Skeletal muscle cell (primary cell): Measurements from ENCODE around the gene PRR30.
"Not testable (repeated sequence)": the region's sequence is repeated elsewhere in the genome, so short reads cannot be mapped to it uniquely, and the experiment has no call there.

Source experiments
- DNase-seq: peaks from one replicate; pipeline ENCODE4 v3.0.0-alpha.2; 2010; ENCODE audit warnings: low read depth
- H3K4me3 ChIP-seq: 2 replicates; pipeline ENCODE4 v1.5.1; 2011; ENCODE audit warnings: low read depth, mild to moderate bottlenecking, control low read depth, low read length, moderate library complexity

Gene PRR30

GRCh38 chr2:27133195-27133875 lies 5.9 kb downstream of the PRR30 start:
- DNase-seq: no peak
- H3K4me3 ChIP-seq: peak overlapping the region; percentile 82

- no peak overlapping the region for H3K4me3 ChIP-seq
These were observed 7.8 kb downstream of the PRR30 start for GRCh38 chr2:27131429-27131828.

GRCh38 chr2:27130396-27130795 lies 8.8 kb downstream of the PRR30 start:
- H3K4me3 ChIP-seq: no peak overlapping the region
- DNase-seq: no peak

More at GRCh38 chr2:27131429-27131828, 7.8 kb downstream of the PRR30 start:
- no peak for DNase-seq

GRCh38 chr2:27128668-27129571 lies 10.3 kb downstream of the PRR30 start:
- H3K4me3 ChIP-seq: no peak overlapping the region
- no peak for DNase-seq

GRCh38 chr2:27127883-27128667 lies 11.1 kb downstream of the PRR30 start:
- no peak for DNase-seq
- no peak overlapping the region for H3K4me3 ChIP-seq

GRCh38 chr2:27126252-27126710 lies 12.9 kb downstream of the PRR30 start:
- no peak for DNase-seq
- no peak overlapping the region for H3K4me3 ChIP-seq

GRCh38 chr2:27125104-27125503 lies 14.1 kb downstream of the PRR30 start:
- H3K4me3 ChIP-seq: no peak overlapping the region
- DNase-seq: no peak

- no peak for DNase-seq
- peak within 1 kb of the TSS; percentile 58 for H3K4me3 ChIP-seq
These were observed 15.7 kb downstream of the PRR30 start, which contains the start of gene ABHD1 for GRCh38 chr2:27123302-27124150. Gene ABHD1, plus strand, starts transcription at chr2:27123815. Its CDS starts 134 bp downstream, at chr2:27123949.

- no peak overlapping the region for H3K4me3 ChIP-seq
These were observed 16.4 kb downstream of the PRR30 start for GRCh38 chr2:27122791-27123190.

GRCh38 chr2:27121906-27122305 lies 17.3 kb downstream of the PRR30 start:
- no peak overlapping the region for H3K4me3 ChIP-seq
- no peak for DNase-seq

More at GRCh38 chr2:27122791-27123190, 16.4 kb downstream of the PRR30 start:
- DNase-seq: no peak

- H3K4me3 ChIP-seq: peak overlapping the region; percentile 51
- not testable (repeated sequence) for DNase-seq
These were observed 19.9 kb downstream of the PRR30 start for GRCh38 chr2:27119330-27119670.

GRCh38 chr2:27118525-27119329 lies 20.5 kb downstream of the PRR30 start, which contains the start of gene CGREF1:
Gene CGREF1, minus strand, starts transcription at chr2:27119128. Its CDS starts 14,762 bp downstream, at chr2:27104366.
- DNase-seq: no peak
- H3K4me3 ChIP-seq: peak within 1 kb of the TSS; percentile 51

- no peak for DNase-seq
- peak overlapping the region; percentile 51 for H3K4me3 ChIP-seq
These were observed 21.1 kb downstream of the PRR30 start for GRCh38 chr2:27117995-27118524.

- no peak for DNase-seq
These were observed 23.7 kb downstream of the PRR30 start for GRCh38 chr2:27115519-27115918.

GRCh38 chr2:27111392-27112078 lies 27.7 kb downstream of the PRR30 start:
- not testable (repeated sequence) for DNase-seq, H3K4me3 ChIP-seq

More at GRCh38 chr2:27115519-27115918, 23.7 kb downstream of the PRR30 start:
- no peak overlapping the region for H3K4me3 ChIP-seq

- DNase-seq: not testable (repeated sequence)
These were observed 28.4 kb downstream of the PRR30 start for GRCh38 chr2:27110603-27111352.

More at GRCh38 chr2:27110603-27111352, 28.4 kb downstream of the PRR30 start:
- not testable (repeated sequence) for H3K4me3 ChIP-seq
